ENCODE measurements around the gene LY9. TPM values are rescaled to one million over a fixed set of nuclear protein-coding genes. Genes with fewer than 3 reads are reported as not detected.
A peak's percentile ranks its signal among the peaks of the same experiment; 100 is the strongest.
"Not testable (repeated sequence)": the region's sequence is repeated elsewhere in the genome, so short reads cannot be mapped to it uniquely, and the experiment has no call there.

LY9 gene
- total and polyA plus RNA-seq, 8 donors = 0.29 to 2.5 (median 0.50) TPM

DNA sequence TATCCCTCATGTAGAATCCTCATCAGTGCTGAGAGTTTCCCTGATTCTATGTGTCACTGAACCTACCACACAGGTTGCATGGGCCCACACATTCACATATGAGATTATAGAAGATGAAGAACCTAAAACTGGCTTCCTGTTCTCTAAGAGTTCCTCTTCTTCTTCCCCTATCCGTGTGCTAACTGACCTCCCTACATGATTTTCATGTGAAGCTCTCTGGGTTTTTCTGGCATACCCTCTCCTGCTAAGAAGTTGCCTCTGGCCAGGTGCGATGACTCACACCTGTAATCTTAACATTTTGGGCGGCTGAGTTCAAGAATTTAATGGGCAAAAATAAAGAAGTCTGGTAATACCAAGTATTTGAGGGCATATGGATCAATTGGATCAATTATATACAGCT, 72.2 kb downstream of the LY9 start:
- Histone ChIP-seq H3K4me3 (no peak overlapping the region), H3K27ac (peak overlapping the region in 1 of 2 donors; percentile 13), H3K4me1 (peaks cover 0 to 15% of the 10 kb centered on the region in 2 donors), H3K36me3 (no peaks in the 10 kb centered on the region), H3K9me3 (no peaks in the 10 kb centered on the region), H3K27me3 (peaks cover 0 to 6% of the 10 kb centered on the region in 2 donors)
- ATAC-seq = no peak
- TF ChIP-seq, protein P1, sequence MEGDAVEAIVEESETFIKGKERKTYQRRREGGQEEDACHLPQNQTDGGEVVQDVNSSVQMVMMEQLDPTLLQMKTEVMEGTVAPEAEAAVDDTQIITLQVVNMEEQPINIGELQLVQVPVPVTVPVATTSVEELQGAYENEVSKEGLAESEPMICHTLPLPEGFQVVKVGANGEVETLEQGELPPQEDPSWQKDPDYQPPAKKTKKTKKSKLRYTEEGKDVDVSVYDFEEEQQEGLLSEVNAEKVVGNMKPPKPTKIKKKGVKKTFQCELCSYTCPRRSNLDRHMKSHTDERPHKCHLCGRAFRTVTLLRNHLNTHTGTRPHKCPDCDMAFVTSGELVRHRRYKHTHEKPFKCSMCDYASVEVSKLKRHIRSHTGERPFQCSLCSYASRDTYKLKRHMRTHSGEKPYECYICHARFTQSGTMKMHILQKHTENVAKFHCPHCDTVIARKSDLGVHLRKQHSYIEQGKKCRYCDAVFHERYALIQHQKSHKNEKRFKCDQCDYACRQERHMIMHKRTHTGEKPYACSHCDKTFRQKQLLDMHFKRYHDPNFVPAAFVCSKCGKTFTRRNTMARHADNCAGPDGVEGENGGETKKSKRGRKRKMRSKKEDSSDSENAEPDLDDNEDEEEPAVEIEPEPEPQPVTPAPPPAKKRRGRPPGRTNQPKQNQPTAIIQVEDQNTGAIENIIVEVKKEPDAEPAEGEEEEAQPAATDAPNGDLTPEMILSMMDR (IDR thresholded peaks at IDR 0.05) = no peak
- intact Hi-C loops (cut with DNase I) = no loop called here
- DNase-seq = no peak

DNA sequence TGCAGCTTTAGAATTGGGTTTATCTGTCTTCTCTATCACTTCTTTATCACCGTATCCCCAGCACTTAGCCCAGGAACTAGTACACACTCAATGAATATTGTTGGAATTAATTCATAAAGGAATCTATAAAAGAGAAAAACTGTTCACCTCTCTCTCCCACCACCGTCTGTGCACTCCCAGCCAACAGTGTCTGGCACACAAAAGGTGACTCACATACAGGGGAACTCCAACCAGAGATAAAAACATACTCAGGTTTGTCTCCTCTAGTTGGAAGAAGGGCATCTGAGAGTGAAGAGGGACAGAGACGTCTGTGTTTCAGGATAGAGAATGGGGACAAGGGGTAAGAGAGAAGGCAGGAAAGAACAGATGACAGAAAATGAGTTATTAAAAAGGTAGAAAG, 79.0 kb downstream of the LY9 start:
- Histone ChIP-seq H3K27me3 (peaks cover 0 to 6% of the 10 kb centered on the region in 2 donors), H3K4me1 (peaks cover 0 to 9% of the 10 kb centered on the region in 2 donors), H3K9me3 (no peaks in the 10 kb centered on the region), H3K4me3 (no peak overlapping the region), H3K27ac (no peak overlapping the region), H3K36me3 (no peaks in the 10 kb centered on the region)
- intact Hi-C loops (cut with DNase I) = no loop called here
- DNase-seq = no peak
- TF ChIP-seq, protein P1 (IDR thresholded peaks at IDR 0.05) = no peak
- ATAC-seq = no peak

DNA sequence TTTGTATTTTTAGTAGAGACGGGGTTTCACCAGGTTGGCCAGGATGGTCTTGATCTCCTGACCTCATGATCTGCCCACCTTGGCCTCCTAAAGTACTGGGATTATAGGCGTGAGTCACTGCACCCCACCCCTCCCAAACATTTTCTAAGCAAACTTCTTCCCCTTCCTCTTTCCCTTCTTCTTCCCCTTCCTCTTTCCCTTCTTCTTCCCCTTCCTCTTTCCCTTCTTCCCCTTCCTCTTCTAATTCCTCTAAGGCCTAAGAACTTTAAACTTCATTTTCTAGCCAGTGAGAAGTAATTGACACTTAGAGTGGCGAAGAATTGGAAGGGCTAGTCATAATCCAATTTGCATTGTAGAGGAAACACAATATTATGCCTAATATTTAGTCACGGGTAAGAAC, 79.6 kb downstream of the LY9 start:
- H3K36me3 ChIP-seq; H3K4me1 ChIP-seq; H3K4me3 ChIP-seq; H3K27me3 ChIP-seq; ATAC-seq; DNase-seq; intact Hi-C loops (cut with DNase I); H3K9me3 ChIP-seq: not testable (repeated sequence)
- H3K27ac ChIP-seq = peak overlapping the region in 1 of 2 donors; percentile 35

DNA sequence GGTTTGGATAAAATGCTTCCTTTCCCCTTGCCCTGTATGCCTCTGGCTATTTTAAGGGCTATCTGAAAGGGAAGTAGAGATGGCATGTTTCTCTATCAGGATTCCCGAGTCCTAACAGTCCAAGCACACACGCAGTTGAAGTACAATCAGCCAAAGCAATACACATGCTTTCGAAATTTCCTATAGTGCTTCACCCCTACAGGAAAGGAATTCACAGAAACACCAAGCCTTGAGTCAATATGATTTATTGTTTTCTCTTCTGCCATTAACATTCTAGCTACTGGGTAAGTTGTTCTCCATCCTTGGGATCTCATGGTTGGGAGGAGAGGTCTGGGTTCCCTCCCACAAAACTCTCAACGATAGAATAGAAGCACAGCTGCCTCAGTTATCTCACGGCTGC, 80.3 kb downstream of the LY9 start:
- H3K4me3 ChIP-seq = no peak overlapping the region
- ATAC-seq (peak; percentile 41), DNase-seq (no peak)
- TF ChIP-seq, protein P1 (IDR thresholded peaks at IDR 0.05) = no peak
- H3K27me3 ChIP-seq = peaks cover 0 to 6% of the 10 kb centered on the region in 2 donors
- intact Hi-C loops (cut with DNase I) = no loop called here
- no peaks in the 10 kb centered on the region for H3K9me3 ChIP-seq
- H3K36me3 ChIP-seq = no peaks in the 10 kb centered on the region
- peak overlapping the region in 1 of 2 donors; percentile 35 for H3K27ac ChIP-seq
- peaks cover 0 to 9% of the 10 kb centered on the region in 2 donors for H3K4me1 ChIP-seq

DNA sequence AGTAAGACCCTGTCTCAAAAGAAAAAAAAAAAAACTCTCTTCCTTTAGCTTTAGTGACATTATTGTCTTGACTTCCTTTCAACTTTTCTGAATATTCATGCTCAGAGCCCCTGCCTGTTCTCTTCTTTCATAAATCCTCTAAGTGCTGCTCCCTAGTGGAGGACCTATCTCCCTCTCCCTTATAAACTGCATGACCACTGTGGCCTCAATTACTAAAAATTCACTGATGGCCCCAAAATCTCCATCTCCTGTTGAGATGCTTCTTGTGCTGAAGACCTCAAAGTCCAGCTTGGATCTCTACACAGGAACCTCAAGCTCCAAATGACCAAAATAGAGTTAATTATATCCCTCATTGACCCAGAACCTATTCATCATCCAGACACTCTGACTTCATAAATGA, 81.2 kb downstream of the LY9 start:
- DNase-seq (no peak), ATAC-seq (no peak)
- no peak overlapping the region for H3K4me3 ChIP-seq
- H3K4me1 ChIP-seq = peaks cover 0 to 9% of the 10 kb centered on the region in 2 donors
- H3K27ac ChIP-seq = no peak overlapping the region
- peaks cover 0 to 6% of the 10 kb centered on the region in 2 donors for H3K27me3 ChIP-seq
- intact Hi-C loops (cut with DNase I) = no loop called here
- no peaks in the 10 kb centered on the region for H3K9me3 ChIP-seq
- H3K36me3 ChIP-seq = no peaks in the 10 kb centered on the region
- TF ChIP-seq, protein P1 (IDR thresholded peaks at IDR 0.05) = peak in 1 of 2 donors; percentile 11

Other genes with a start within 250 kb of the LY9 start
- 10 to 100 TPM; 17.2 to 39.7 TPM for gene CD84, start 216.7 kb upstream of the LY9 start, total RNA-seq
- 1 to 10 TPM; 1.6 to 2.6 (median 2.1) TPM for gene CD84, start 216.7 kb upstream of the LY9 start, polyA plus RNA-seq (ENCODE audit: insufficient read length in 6 of 6)
- gene SLAMF1, start 149.1 kb upstream of the LY9 start, total RNA-seq = 1 to 10 TPM in 1 of 2 donors, under 1 TPM in 1; 0.76 to 2.5 TPM
- gene SLAMF1, start 149.1 kb upstream of the LY9 start, polyA plus RNA-seq (ENCODE audit: insufficient read length in 6 of 6) = under 1 TPM in 5 of 6 donors, not detected in 1; 0.09 to 0.27 (median 0.13) TPM
- gene CD48, start 84.4 kb upstream of the LY9 start, total RNA-seq = 10 to 100 TPM in 1 of 2 donors, 1 to 10 TPM in 1; 9.9 to 35.5 TPM
- 10 to 100 TPM in 1 of 6 donors, 1 to 10 TPM in 5; 5.8 to 10.3 (median 6.9) TPM for gene CD48, start 84.4 kb upstream of the LY9 start, polyA plus RNA-seq (ENCODE audit: insufficient read length in 6 of 6)
- 10 to 100 TPM; 16.9 to 33.8 TPM for gene SLAMF7, start 56.9 kb upstream of the LY9 start, total RNA-seq
- gene SLAMF7, start 56.9 kb upstream of the LY9 start, polyA plus RNA-seq (ENCODE audit: insufficient read length in 6 of 6) = 1 to 10 TPM in 3 of 6 donors, under 1 TPM in 3; 0.77 to 1.7 (median 1.00) TPM
- 1 to 10 TPM in 1 of 2 donors, under 1 TPM in 1; 0.90 to 3.7 TPM for gene CD244, start 66.7 kb downstream of the LY9 start, total RNA-seq
- gene CD244, start 66.7 kb downstream of the LY9 start, polyA plus RNA-seq (ENCODE audit: insufficient read length in 6 of 6) = 1 to 10 TPM in 1 of 6 donors, under 1 TPM in 5; 0.43 to 1.0 (median 0.71) TPM
- 1 to 10 TPM in 1 of 2 donors, under 1 TPM in 1; 0.73 to 3.3 TPM for gene ITLN1, start 89.0 kb downstream of the LY9 start, total RNA-seq
- gene ITLN1, start 89.0 kb downstream of the LY9 start, polyA plus RNA-seq (ENCODE audit: insufficient read length in 6 of 6) = 1 to 10 TPM in 1 of 6 donors, under 1 TPM in 5; 0.27 to 1.9 (median 0.68) TPM
- 1 to 10 TPM; 1.5 to 1.8 TPM for gene ITLN2, start 158.6 kb downstream of the LY9 start, total RNA-seq
- under 1 TPM in 2 of 6 donors, not detected in 4; 0.17 to 0.18 TPM for gene ITLN2, start 158.6 kb downstream of the LY9 start, polyA plus RNA-seq (ENCODE audit: insufficient read length in 6 of 6)
- 100 to 1,000 TPM; 142 to 164 TPM for gene F11R, start 225.0 kb downstream of the LY9 start, total RNA-seq
- gene F11R, start 225.0 kb downstream of the LY9 start, polyA plus RNA-seq (ENCODE audit: insufficient read length in 6 of 6) = 100 to 1,000 TPM in 2 of 6 donors, 10 to 100 TPM in 4; 76.9 to 107 (median 94.6) TPM
- gene TSTD1, start 242.8 kb downstream of the LY9 start, total RNA-seq = 10 to 100 TPM; 35.1 to 73.5 TPM
- 10 to 100 TPM; 38.9 to 49.9 (median 45.7) TPM for gene TSTD1, start 242.8 kb downstream of the LY9 start, polyA plus RNA-seq (ENCODE audit: insufficient read length in 6 of 6)
- gene USF1, start 249.8 kb downstream of the LY9 start, total RNA-seq = 10 to 100 TPM; 56.1 to 72.4 TPM
- 10 to 100 TPM; 61.1 to 75.4 (median 66.5) TPM for gene USF1, start 249.8 kb downstream of the LY9 start, polyA plus RNA-seq (ENCODE audit: insufficient read length in 6 of 6)

Measured in left lung (tissue), 10 donors.